GM18511 (cell line): ENCODE data around the gene AHNAK.
"Not testable (repeated sequence)": the region's sequence is repeated elsewhere in the genome, so short reads cannot be mapped to it uniquely, and the experiment has no call there.

Experiments used
- ATAC-seq: cut with Tn5 transposase; IDR thresholded peaks from one replicate; pipeline ENCODE4 v1.9.1; 2021; ENCODE audit warnings: mild to moderate bottlenecking, moderate library complexity; ENCODE audit not compliant: unreplicated experiment

AHNAK gene

DNA sequence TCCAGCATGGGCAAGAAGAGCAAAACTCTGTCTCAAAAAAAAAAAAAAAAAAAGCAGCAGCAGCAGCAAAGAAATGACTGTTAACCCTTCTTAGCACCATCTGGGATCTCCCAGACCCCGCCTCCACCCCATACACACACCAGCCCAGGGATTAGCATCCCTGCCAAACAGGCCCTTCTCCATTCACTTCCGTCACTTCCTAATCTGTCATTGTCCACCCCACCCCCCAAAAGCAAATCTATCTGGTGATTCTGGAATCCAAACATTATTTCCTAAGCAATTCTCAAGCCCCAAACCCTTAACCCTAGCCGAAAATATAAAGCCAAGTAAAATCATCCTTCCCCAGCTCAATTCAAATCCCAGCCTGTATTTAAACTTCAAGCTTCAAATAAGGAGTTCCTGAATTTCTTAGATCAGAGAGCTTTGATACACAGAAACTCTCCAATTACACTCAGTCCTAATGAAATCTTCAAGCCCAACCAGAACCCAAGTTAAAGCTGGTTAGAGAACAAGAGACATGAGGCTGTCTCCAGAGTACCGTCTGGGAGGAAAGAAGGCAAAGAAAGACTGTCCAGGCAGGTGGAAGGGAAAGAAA is 6.0 kb upstream of the AHNAK start:
- ATAC-seq, result no peak

- not testable (repeated sequence) for ATAC-seq
Measured at GRCh38 chr11:62550478-62550877, 3.9 kb upstream of the AHNAK start.

DNA sequence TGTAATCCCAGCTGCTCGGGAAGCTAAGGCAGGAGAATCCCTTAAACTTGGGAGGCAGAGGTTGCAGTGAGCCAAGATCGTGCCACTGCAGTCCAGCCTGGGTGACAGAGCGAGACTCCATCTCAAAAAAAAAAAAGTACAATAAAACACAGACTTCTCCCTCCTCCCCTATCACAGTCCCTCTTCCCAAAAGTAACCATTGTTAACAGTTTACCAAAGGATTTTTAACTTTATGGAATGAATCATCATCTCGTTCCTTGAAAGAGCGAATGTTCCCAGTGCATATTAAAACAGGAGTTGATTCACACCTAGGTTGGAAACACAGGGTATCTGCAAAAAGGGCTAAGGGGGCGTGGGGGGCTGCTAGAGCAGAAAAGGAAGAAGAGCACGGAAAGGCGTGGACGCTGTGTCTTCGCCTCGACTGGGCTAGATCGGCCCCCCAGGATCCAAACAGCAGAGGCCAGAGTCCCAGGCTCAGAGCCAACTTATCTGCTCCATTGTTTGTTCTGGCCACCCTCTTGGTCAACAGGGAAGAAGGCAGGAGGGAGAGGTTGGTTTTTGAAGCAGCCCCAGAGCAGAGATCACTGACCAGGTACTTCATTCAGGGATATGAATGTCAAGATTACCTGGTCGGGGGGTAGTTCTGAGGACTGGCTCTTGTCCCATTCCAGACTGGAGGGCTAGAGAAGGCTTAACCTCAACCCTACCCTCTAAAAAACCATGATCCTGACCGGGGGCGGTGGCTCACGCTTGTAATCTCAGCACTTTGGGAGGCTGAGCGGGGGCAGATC is 2.1 kb upstream of the AHNAK start:
- ATAC-seq, result no peak

GRCh38 chr11:62547691-62548281 is 1.2 kb upstream of the AHNAK start:
- no peak for ATAC-seq

GRCh38 chr11:62546929-62547625 is 471 bp upstream of the AHNAK start:
- ATAC-seq, result no peak

DNA sequence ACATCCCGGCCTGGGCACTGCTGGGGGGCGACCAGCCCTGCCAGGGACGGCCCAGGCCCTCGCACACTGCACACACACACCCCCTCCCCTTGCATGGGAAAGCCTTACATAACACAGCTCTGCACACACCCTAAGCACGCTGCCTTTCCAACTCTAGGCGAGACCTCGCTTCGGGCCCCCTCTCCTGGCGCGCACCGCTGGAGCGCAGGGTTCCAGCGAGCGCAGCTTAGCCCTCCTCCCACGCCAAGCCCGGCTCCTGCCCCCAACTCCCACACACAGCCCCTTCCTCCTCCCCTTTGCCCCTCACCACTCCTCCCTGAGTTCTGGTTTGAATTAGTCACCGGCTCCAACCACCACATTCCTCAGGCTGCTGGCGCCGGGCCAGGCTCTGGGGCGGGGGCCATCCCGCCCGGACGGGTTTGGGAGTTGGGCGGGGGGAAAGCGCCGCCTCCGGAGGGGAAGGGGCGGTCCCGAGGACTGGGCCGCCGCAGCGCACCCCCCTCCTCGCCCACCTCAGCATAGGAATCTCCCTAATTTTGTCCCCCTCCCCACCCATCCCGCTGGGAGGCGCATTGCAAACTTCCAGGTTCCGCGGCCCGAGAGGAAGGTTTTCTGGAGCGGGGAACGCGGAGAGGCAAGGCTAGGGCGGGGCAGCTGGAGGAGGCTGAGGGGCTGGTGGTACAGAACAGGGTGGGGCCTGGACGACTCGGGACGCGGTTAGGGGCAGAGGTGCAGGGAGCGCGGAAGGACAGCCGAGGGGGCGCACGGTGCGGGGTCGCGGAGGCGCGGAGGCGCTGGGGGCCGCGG is 966 bp downstream of the AHNAK start:
- no peak for ATAC-seq

DNA sequence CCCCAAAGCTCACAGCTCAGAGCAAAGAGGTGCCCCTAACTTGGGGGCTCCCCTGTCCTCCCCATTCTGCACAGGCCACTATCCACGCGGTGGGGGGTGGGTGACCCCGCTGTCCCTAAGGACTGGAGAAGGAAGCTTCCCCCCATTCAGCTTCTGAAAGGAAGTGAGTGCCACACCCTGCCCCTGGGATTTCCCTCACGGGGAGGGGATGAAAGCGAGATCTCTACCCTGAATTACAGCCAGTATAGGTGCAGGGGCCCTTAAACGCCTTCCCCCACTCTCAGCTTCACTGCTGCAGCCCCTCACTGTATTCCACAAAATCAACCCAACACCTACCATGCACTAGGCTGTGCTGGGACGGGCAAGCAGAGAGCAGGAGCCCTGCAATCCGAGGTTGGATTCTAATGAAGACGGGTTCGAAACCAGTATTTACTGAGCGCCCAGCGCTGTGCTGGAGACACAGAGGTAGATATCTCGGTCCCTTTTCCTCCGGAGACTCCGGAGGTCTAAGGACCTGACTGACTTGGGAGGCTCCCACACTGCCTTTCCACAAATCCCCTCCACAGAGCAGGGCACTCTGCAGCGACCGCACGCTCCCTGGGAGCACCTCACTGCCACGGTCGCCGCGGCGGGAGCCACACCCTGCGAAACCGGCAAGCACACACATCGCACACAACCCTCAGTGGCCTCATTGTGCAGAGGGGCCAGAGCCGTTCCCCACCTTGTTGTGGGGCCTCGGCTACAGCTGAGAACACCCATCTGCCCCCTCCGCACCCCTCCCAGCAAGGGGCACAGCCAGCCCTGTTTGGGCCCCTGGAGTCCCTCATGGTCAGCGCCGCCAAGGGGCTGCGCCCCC is 1.8 kb downstream of the AHNAK start:
- ATAC-seq, result no peak

- no peak for ATAC-seq
Measured at GRCh38 chr11:62543680-62544444, 2.7 kb downstream of the AHNAK start.

DNA sequence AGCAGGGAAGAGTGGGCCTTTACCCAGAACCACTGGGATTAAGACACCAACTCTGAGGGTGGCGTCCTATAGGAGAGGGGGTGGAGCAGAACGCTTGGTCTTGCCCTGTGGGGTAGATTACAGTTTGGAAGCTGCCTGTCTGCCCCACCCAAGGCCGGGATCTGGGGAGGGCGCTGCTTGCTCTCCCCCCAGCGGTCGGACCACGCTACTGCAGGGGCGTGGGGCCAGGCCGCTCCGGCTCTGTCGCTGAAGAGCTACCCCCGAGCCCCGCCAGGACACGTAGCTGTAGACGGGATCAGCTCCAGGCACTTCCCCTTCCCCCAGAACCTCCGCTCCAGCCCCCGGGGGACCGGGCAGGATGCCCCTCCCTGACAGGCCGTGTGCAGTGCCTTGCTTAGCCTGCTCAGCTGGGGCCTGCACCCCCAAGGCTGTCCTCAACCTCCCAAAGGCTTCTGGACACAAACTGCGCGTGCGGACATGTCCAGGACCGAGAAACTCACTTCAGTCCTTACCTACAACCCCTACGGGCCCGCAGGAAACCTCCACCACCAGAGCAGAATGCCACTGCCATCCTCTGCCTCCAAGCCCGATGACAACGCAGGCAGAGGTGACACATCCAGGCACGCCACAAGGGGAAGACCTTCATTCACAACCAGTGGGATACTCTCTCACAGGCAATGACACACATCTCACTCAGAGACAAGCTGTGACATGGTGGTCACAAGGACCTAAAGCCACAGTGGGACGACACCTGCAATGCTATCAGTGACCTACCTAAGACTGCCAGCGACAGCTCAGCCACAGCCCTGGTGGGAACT is 3.6 kb downstream of the AHNAK start:
- peak; percentile 39 for ATAC-seq

- ATAC-seq, result no peak
Measured at GRCh38 chr11:62542111-62542745, 4.4 kb downstream of the AHNAK start.

GRCh38 chr11:62540804-62541701 is 5.6 kb downstream of the AHNAK start:
- peak; percentile 56 for ATAC-seq

DNA sequence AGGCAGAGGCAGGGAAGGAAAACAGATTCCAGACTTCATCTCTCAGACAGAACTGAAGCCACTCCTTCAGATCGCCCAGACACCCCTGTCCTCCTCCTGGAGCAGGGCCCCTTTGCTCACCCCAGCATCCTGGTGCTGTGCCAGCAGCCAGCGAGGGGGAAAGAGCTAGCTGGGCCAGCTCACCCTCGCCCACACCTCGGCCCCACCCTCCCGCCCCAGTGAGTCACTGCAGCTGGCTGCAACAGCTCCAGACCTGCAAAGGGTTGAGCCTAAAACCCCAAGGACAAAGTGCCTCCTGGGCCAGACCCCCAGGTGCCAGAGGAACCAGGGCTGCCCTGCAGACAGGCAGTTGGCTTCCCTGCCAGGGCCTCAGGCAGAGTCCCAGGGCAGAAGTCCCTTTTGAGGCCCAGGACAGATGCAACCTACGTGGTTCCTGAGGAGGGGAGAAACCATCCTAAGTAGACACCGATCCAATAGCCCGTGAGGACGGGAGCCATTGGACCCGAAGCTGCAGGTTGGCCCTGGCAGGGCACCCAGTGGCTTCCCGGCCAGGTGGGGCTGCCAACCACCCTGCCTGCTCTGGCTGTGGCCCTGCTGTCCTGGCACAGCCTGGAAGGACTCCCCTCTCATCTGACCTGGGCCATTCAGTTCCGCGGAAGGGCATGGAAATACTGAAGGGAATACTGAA is 7.2 kb downstream of the AHNAK start:
- ATAC-seq, result no peak

GRCh38 chr11:62538470-62539237 is 8.0 kb downstream of the AHNAK start:
- ATAC-seq, result no peak

GRCh38 chr11:62536301-62536957 is 10.2 kb downstream of the AHNAK start:
- ATAC-seq, result no peak

DNA sequence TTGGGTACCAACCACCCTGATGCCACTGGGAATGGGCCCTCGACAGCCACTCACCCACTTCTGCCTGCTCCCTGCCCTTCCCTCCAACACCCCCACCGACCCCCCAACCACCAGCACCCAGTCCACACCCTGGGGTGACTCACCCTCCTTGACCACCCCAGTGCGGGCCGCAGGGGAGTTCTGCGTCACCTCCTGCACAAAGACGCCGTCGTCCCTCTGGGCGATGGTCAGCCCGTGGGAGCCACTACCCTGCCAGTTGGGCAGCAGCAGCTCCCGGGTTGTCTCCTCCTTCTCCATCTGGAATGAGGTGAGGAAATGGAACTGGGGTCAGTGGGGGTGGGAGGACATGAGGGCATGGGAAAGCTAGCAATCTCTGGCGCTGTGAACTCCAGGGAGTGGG is 10.8 kb downstream of the AHNAK start:
- no peak for ATAC-seq
